ENCODE measurements around the gene TCEA2. TPM values are rescaled to one million over a fixed set of nuclear protein-coding genes. Genes with fewer than 3 reads are reported as not detected.
A peak's percentile ranks its signal among the peaks of the same experiment; 100 is the strongest.

TCEA2 gene
- total and polyA plus RNA-seq, 2 of the 13 experiments (the other 11 are each of a cell fraction or from before 2014, with no cell fraction given): 28.1 to 33.7 TPM

DNA sequence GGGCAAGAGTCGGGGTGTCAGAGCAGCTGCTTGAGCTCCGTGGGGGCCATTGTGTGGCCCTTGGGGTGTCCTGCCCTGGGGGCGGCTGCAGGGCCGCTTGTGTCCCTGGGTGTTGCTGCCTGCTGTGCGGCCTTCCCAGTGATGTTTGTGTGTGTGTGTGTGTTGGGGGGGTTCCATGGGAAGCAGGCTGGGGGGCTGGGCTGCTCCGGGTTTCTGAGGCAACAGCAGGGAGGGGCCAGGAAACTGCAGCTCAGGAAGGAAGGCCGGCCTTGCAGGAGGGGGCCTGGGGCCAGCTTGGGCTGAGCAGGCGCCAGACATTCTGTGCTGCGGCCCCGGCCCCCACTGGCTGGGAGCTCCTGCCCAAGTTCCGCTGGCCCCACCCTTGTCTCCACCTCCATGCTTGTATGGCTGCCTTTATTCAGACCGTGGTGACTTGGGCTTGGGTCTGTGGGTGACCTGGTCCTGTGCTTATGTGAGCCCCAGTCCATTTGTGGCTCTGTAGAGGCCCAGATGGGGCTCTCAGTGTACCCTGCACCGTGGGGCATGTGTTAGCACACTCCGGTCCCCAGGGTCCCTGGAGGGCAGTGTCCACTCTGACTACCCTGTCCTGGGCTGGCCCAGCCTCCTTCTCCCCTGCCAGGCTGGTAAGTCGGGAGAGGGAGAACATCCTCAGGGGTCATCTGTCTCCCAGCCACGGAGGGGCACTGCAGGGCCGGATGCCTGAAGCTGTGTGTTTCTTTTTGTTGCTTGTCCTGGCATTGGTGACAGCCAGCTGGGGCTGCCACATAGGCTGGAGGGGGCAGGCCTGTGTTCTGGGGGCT is 8.9 kb upstream of the TCEA2 start (continued):
- TF ChIP-seq, protein P1, sequence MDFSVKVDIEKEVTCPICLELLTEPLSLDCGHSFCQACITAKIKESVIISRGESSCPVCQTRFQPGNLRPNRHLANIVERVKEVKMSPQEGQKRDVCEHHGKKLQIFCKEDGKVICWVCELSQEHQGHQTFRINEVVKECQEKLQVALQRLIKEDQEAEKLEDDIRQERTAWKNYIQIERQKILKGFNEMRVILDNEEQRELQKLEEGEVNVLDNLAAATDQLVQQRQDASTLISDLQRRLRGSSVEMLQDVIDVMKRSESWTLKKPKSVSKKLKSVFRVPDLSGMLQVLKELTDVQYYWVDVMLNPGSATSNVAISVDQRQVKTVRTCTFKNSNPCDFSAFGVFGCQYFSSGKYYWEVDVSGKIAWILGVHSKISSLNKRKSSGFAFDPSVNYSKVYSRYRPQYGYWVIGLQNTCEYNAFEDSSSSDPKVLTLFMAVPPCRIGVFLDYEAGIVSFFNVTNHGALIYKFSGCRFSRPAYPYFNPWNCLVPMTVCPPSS (IDR thresholded peaks at IDR 0.05): no peak
- TF ChIP-seq THYN1 (CRISPR knock-in tag; IDR thresholded peaks at IDR 0.05; ENCODE audit: borderline replicate concordance, low read depth) (no peak), ZNF557 (CRISPR knock-in tag; IDR thresholded peaks at IDR 0.05) (peak; percentile 70; the same call in 1 of the 2 replicates), ZFP1 (CRISPR knock-in tag; IDR thresholded peaks at IDR 0.05) (peak; percentile 62; the same call in 1 of the 2 replicates), ZNF234 (CRISPR knock-in tag; conservative IDR thresholded peaks at IDR 0.05) (no peak), NFKB2 (CRISPR knock-in tag; IDR thresholded peaks at IDR 0.05; ENCODE audit: borderline replicate concordance) (peak; percentile 92; the same call in 1 of the 2 replicates), ZNF207 (IDR thresholded peaks at IDR 0.05; ENCODE audit: borderline replicate concordance) (no peak), ZNF337 (CRISPR knock-in tag; IDR thresholded peaks at IDR 0.05; ENCODE audit: borderline replicate concordance, low read depth) (0 out of 2 replicates have a peak, but pooled peaks have one; percentile 34), NRL (CRISPR knock-in tag; IDR thresholded peaks at IDR 0.05; ENCODE audit: borderline replicate concordance) (peak; percentile 87), KLF15 (CRISPR knock-in tag; IDR thresholded peaks at IDR 0.05; ENCODE audit: borderline replicate concordance) (no peak), HMG20A (CRISPR knock-in tag; IDR thresholded peaks at IDR 0.05; ENCODE audit: borderline replicate concordance) (0 out of 2 replicates have a peak, but pooled peaks have one; percentile 8)
- TF ChIP-seq, protein P2, sequence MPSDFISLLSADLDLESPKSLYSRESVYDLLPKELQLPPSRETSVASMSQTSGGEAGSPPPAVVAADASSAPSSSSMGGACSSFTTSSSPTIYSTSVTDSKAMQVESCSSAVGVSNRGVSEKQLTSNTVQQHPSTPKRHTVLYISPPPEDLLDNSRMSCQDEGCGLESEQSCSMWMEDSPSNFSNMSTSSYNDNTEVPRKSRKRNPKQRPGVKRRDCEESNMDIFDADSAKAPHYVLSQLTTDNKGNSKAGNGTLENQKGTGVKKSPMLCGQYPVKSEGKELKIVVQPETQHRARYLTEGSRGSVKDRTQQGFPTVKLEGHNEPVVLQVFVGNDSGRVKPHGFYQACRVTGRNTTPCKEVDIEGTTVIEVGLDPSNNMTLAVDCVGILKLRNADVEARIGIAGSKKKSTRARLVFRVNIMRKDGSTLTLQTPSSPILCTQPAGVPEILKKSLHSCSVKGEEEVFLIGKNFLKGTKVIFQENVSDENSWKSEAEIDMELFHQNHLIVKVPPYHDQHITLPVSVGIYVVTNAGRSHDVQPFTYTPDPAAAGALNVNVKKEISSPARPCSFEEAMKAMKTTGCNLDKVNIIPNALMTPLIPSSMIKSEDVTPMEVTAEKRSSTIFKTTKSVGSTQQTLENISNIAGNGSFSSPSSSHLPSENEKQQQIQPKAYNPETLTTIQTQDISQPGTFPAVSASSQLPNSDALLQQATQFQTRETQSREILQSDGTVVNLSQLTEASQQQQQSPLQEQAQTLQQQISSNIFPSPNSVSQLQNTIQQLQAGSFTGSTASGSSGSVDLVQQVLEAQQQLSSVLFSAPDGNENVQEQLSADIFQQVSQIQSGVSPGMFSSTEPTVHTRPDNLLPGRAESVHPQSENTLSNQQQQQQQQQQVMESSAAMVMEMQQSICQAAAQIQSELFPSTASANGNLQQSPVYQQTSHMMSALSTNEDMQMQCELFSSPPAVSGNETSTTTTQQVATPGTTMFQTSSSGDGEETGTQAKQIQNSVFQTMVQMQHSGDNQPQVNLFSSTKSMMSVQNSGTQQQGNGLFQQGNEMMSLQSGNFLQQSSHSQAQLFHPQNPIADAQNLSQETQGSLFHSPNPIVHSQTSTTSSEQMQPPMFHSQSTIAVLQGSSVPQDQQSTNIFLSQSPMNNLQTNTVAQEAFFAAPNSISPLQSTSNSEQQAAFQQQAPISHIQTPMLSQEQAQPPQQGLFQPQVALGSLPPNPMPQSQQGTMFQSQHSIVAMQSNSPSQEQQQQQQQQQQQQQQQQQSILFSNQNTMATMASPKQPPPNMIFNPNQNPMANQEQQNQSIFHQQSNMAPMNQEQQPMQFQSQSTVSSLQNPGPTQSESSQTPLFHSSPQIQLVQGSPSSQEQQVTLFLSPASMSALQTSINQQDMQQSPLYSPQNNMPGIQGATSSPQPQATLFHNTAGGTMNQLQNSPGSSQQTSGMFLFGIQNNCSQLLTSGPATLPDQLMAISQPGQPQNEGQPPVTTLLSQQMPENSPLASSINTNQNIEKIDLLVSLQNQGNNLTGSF (CRISPR knock-in tag; IDR thresholded peaks at IDR 0.05): peak; percentile 79
- TF ChIP-seq, protein P3, sequence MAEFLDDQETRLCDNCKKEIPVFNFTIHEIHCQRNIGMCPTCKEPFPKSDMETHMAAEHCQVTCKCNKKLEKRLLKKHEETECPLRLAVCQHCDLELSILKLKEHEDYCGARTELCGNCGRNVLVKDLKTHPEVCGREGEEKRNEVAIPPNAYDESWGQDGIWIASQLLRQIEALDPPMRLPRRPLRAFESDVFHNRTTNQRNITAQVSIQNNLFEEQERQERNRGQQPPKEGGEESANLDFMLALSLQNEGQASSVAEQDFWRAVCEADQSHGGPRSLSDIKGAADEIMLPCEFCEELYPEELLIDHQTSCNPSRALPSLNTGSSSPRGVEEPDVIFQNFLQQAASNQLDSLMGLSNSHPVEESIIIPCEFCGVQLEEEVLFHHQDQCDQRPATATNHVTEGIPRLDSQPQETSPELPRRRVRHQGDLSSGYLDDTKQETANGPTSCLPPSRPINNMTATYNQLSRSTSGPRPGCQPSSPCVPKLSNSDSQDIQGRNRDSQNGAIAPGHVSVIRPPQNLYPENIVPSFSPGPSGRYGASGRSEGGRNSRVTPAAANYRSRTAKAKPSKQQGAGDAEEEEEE (CRISPR knock-in tag; IDR thresholded peaks at IDR 0.05; ENCODE audit: borderline replicate concordance): peak; percentile 97
- TF ChIP-seq, protein P4, sequence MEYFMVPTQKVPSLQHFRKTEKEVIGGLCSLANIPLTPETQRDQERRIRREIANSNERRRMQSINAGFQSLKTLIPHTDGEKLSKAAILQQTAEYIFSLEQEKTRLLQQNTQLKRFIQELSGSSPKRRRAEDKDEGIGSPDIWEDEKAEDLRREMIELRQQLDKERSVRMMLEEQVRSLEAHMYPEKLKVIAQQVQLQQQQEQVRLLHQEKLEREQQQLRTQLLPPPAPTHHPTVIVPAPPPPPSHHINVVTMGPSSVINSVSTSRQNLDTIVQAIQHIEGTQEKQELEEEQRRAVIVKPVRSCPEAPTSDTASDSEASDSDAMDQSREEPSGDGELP (IDR thresholded peaks at IDR 0.05; ENCODE audit: borderline replicate concordance, low read depth): peak; percentile 98
- TF ChIP-seq, protein P5, sequence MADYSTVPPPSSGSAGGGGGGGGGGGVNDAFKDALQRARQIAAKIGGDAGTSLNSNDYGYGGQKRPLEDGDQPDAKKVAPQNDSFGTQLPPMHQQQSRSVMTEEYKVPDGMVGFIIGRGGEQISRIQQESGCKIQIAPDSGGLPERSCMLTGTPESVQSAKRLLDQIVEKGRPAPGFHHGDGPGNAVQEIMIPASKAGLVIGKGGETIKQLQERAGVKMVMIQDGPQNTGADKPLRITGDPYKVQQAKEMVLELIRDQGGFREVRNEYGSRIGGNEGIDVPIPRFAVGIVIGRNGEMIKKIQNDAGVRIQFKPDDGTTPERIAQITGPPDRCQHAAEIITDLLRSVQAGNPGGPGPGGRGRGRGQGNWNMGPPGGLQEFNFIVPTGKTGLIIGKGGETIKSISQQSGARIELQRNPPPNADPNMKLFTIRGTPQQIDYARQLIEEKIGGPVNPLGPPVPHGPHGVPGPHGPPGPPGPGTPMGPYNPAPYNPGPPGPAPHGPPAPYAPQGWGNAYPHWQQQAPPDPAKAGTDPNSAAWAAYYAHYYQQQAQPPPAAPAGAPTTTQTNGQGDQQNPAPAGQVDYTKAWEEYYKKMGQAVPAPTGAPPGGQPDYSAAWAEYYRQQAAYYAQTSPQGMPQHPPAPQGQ (CRISPR knock-in tag; IDR thresholded peaks at IDR 0.05; ENCODE audit: borderline replicate concordance): no peak
- TF ChIP-seq, protein P6, sequence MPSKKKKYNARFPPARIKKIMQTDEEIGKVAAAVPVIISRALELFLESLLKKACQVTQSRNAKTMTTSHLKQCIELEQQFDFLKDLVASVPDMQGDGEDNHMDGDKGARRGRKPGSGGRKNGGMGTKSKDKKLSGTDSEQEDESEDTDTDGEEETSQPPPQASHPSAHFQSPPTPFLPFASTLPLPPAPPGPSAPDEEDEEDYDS (CRISPR knock-in tag; IDR thresholded peaks at IDR 0.05): peak; percentile 94
